Endodermal cell (in vitro differentiated cells): ENCODE results near the gene THSD7A. TPM values are rescaled to one million over a fixed set of nuclear protein-coding genes. Genes with fewer than 3 reads are reported as not detected.

Experiments used
- DNase-seq: peaks from one replicate; pipeline ENCODE4 v3.0.0-alpha.2; 2017
- H3K27ac ChIP-seq: 2 replicates; pipeline ENCODE4 v1.5.1; 2013; ENCODE audit warnings: mild to moderate bottlenecking, low read depth, low read length, moderate library complexity
- H3K27me3 ChIP-seq: 2 replicates; pipeline ENCODE4 v1.6.1; 2013; ENCODE audit warnings: mild to moderate bottlenecking, low read length, moderate library complexity; ENCODE audit not compliant: insufficient read depth, control insufficient read depth, poor library complexity, severe bottlenecking
- H3K36me3 ChIP-seq: 2 replicates; pipeline ENCODE4 v1.7.0; 2013; ENCODE audit warnings: mild to moderate bottlenecking, low read length, moderate library complexity; ENCODE audit not compliant: control insufficient read depth, insufficient read depth
- H3K4me1 ChIP-seq: one replicate; pipeline ENCODE4 v1.7.0; 2013; ENCODE audit warnings: low read length; ENCODE audit not compliant: control insufficient read depth, insufficient read depth
- H3K4me3 ChIP-seq: 2 replicates; pipeline ENCODE4 v1.5.1; 2013; ENCODE audit warnings: mild to moderate bottlenecking, low read length, moderate library complexity
- H3K9ac ChIP-seq: 2 replicates; pipeline ENCODE4 v1.6.1; 2013; ENCODE audit warnings: mild to moderate bottlenecking, low read length, moderate library complexity; ENCODE audit not compliant: poor library complexity, severe bottlenecking; ENCODE audit errors: extremely low read depth
- H3K9me3 ChIP-seq: 2 replicates; pipeline ENCODE4 v1.6.1; 2013; ENCODE audit warnings: mild to moderate bottlenecking, low read length, moderate library complexity; ENCODE audit not compliant: control insufficient read depth
- H3K27ac Mint-ChIP-seq: 2 replicates; pipeline ENCODE4 v1.8.0; 2020; ENCODE audit warnings: mixed read lengths
- H3K27me3 Mint-ChIP-seq: 2 replicates; pipeline ENCODE4 v1.8.0; 2021; ENCODE audit warnings: mild to moderate bottlenecking, mixed read lengths; ENCODE audit not compliant: insufficient read depth
- H3K36me3 Mint-ChIP-seq: 2 replicates; pipeline ENCODE4 v1.8.0; 2020; ENCODE audit warnings: low read depth, mixed read lengths
- H3K4me1 Mint-ChIP-seq: 2 replicates; pipeline ENCODE4 v1.8.0; 2020; ENCODE audit warnings: mixed read lengths
- H3K4me3 Mint-ChIP-seq: 2 replicates; pipeline ENCODE4 v1.8.0; 2020; ENCODE audit warnings: mild to moderate bottlenecking, moderate library complexity, mixed read lengths
- H3K9me3 Mint-ChIP-seq: 2 replicates; pipeline ENCODE4 v1.8.0; 2020; ENCODE audit warnings: mild to moderate bottlenecking, mixed read lengths
- WGBS, 2 experiments: methylation state at CpG; one replicate each; pipeline versions ENCODE4 v1.1.5 to v1.1.7; 2013; ENCODE audit warnings: missing lambda C conversion rate in 2 of 2, mixed read lengths in 1 of 2; ENCODE audit not compliant: insufficient coverage in 1 of 2, insufficient read length in 1 of 2; 5-methylcytosine and 5-hydroxymethylcytosine counted together
- total RNA-seq, 2 donors: library from RNA; stranded (reverse); fragmentation: NEBNext Ultra II Directional in 1 of 2; extraction: Animal tissue kit (Norgen Biotek cat#: 25700) in 1 of 2; gene quantifications; 2 replicates in 1 of 2; 3 replicates in 1 of 2; pipeline ENCODE4 v1.2.1, GENCODE V29; 2021
- TF ChIP-seq, protein P1 (sequence below): fragments of 200-600 bp; sonication (generic); conservative IDR thresholded peaks from 2 replicates; pipeline ENCODE4 v1.5.0; 2021; ENCODE audit warnings: antibody characterized with exemption, mild to moderate bottlenecking

The THSD7A gene
- total RNA-seq, 2 donors from 2014 or later, result 0.73 to 1.3 TPM

DNA sequence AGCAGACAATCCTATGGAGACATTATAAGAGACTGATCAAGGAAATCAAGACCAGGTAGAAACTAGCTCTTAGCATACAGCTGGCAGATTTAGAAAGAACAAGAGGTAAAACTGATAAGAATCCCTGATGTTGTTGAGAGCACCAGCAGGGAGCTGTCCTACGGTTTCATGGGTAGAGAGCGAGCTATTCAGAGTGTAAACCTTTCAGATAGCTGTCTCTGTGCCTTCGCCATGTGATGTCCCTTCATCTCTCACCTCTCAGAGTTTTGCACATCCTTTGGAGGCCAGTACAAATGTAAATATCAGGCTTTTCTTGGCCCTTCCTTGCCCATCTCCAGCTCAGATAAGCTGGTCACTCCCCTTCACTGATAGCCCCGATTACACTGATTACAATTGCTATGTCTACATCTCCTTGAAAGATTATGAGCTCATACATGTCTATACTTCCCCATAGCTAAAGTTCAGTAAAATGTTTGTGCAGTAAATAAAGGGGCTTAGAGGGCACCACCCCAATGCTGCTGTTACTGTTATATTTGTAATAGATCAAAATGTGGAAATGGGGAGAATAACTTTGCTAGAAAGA lies 21.9 kb downstream of the THSD7A start:
- peak; percentile 63 for DNase-seq
- WGBS, 2 experiments, result 47 to 60% methylated on average over 3 to 4 of the region's 4 CpGs
- Mint-ChIP-seq H3K4me3 (no peak overlapping the region), H3K27ac (no peak overlapping the region), H3K27me3 (peaks cover 40% of the 10 kb centered on the region), H3K9me3 (no peaks in the 10 kb centered on the region), H3K36me3 (no peaks in the 10 kb centered on the region), H3K4me1 (peaks cover 15% of the 10 kb centered on the region)
- Histone ChIP-seq H3K27me3 (peaks cover 29% of the 10 kb centered on the region), H3K36me3 (no peaks in the 10 kb centered on the region), H3K27ac (no peak overlapping the region), H3K9me3 (no peaks in the 10 kb centered on the region), H3K4me3 (no peak overlapping the region), H3K9ac (no peak overlapping the region), H3K4me1 (no peaks in the 10 kb centered on the region)
- TF ChIP-seq, protein P1, sequence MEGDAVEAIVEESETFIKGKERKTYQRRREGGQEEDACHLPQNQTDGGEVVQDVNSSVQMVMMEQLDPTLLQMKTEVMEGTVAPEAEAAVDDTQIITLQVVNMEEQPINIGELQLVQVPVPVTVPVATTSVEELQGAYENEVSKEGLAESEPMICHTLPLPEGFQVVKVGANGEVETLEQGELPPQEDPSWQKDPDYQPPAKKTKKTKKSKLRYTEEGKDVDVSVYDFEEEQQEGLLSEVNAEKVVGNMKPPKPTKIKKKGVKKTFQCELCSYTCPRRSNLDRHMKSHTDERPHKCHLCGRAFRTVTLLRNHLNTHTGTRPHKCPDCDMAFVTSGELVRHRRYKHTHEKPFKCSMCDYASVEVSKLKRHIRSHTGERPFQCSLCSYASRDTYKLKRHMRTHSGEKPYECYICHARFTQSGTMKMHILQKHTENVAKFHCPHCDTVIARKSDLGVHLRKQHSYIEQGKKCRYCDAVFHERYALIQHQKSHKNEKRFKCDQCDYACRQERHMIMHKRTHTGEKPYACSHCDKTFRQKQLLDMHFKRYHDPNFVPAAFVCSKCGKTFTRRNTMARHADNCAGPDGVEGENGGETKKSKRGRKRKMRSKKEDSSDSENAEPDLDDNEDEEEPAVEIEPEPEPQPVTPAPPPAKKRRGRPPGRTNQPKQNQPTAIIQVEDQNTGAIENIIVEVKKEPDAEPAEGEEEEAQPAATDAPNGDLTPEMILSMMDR, result no peak

DNA sequence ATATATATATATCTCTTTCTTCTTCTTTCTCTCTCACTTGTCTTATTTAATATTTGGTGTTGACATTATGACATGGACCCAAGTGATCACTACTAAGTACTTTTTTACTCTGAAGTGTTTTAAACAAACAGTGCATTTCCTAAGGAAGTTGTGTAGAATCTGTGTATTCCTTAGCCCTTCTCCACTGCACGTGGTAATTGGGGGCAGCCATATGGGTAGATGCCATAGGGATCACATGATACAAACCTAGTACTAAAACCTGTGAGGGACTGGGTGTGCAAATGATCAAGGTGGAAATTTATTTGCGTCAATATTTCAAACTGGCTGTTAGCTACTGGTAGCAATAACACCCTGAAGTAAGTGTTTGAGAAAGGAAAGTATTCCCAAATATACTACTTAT lies 25.0 kb downstream of the THSD7A start:
- no peaks in the 10 kb centered on the region for H3K4me1 ChIP-seq
- H3K36me3 Mint-ChIP-seq, result no peaks in the 10 kb centered on the region
- DNase-seq, result no peak
- H3K27me3 Mint-ChIP-seq, result peaks cover 23% of the 10 kb centered on the region
- H3K9ac ChIP-seq, result no peak overlapping the region
- TF ChIP-seq, protein P1, result no peak
- WGBS, 2 experiments, result 88% methylated on average over 2 of the region's 2 CpGs; no CpG with 5 or more reads in 1 of the 2 experiments
- peaks cover 15% of the 10 kb centered on the region for H3K4me1 Mint-ChIP-seq
- no peaks in the 10 kb centered on the region for H3K9me3 Mint-ChIP-seq
- no peak overlapping the region for H3K4me3 Mint-ChIP-seq
- H3K9me3 ChIP-seq, result no peaks in the 10 kb centered on the region
- no peak overlapping the region for H3K4me3 ChIP-seq
- H3K27ac Mint-ChIP-seq, result no peak overlapping the region
- H3K27ac ChIP-seq, result no peak overlapping the region
- H3K27me3 ChIP-seq, result peaks cover 18% of the 10 kb centered on the region
- H3K36me3 ChIP-seq, result no peaks in the 10 kb centered on the region

DNA sequence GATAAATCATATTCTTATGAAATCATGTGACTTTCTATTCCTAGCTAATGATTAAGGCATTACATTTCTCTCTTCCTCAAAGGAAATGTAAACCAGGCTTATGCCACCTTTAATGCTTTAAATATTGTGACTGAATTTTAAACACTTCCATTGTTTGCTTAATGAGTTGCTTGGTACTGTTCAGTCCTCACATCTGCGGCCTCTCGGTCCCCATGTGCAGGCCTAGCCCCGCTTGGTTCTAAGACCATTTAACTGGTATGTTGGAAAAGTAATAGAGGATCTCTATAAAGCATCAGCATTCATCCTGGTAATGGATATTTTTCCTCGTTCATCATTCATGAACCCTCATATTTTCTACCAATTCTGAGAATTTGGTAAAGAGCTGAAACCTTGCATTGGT lies 27.4 kb downstream of the THSD7A start:
- Mint-ChIP-seq H3K4me1 (peaks cover 5% of the 10 kb centered on the region), H3K9me3 (no peaks in the 10 kb centered on the region), H3K27me3 (peaks cover 6% of the 10 kb centered on the region), H3K27ac (no peak overlapping the region), H3K36me3 (no peaks in the 10 kb centered on the region), H3K4me3 (no peak overlapping the region)
- TF ChIP-seq, protein P1, result no peak
- Histone ChIP-seq H3K4me1 (no peaks in the 10 kb centered on the region), H3K36me3 (no peaks in the 10 kb centered on the region), H3K27me3 (no peaks in the 10 kb centered on the region), H3K4me3 (no peak overlapping the region), H3K9me3 (no peaks in the 10 kb centered on the region), H3K9ac (no peak overlapping the region), H3K27ac (no peak overlapping the region)
- no peak for DNase-seq
- WGBS, 2 experiments, result 100% methylated on average over 4 of the region's 4 CpGs; no CpG with 5 or more reads in 1 of the 2 experiments
